HUDEP-2 (cell line): ENCODE results near the gene CD14.
A peak's percentile ranks its signal among the peaks of the same experiment; 100 is the strongest.
"Not testable (repeated sequence)": the region's sequence is repeated elsewhere in the genome, so short reads cannot be mapped to it uniquely, and the experiment has no call there.

Experiments used
- DNase-seq, 76 experiments: peaks; one replicate each; lab custom pipeline; 2025; ENCODE audit not compliant: unreplicated experiment in 76 of 76; lab: John Stamatoyannopoulos, UW

Gene CD14

DNA sequence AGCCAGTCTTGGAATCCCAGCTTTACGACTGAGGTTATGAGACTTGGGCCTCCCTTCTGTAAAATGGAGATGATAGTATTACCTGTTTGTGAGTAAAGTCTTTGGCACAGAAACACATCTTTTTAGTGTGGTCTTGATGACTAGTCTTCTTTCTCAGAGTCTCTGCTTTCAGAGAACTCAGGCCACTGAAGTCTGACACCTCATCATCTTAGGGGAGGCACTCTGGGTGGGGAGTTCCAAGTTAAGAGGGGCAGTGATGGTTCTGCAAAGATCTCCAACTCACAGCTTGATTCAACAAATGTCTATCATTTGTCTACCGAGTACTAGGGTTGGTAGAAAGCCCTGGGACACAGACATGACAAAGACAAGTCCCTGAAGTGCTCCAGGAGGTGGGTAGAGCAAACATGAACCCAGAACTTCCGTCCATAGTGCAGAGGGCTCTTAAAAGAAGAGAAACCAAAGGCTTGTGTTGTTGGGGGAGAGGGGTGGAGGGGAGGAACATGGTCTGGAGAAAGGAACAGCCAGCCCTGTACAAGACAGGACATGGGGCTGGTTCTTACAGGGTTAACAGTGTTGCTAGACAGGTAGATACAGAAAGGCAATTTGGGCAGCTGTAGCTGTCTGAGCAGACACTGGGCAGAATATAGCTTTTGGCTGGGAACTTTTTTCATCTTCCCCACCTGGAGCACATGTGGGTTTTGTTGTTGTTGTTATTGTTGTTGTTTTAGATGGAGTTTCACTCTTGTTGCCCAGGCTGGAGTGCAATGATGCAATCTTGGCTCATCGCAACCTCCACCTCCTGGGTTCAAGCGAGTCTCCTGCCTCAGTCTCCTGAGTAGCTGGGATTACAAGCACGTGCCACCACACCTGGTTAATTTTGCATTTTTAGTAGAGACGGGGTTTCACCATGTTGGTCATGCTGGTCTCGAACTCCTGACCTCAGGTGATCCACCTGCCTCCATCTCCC, 2.6 kb upstream of the CD14 start:
- DNase-seq: no peak

DNA sequence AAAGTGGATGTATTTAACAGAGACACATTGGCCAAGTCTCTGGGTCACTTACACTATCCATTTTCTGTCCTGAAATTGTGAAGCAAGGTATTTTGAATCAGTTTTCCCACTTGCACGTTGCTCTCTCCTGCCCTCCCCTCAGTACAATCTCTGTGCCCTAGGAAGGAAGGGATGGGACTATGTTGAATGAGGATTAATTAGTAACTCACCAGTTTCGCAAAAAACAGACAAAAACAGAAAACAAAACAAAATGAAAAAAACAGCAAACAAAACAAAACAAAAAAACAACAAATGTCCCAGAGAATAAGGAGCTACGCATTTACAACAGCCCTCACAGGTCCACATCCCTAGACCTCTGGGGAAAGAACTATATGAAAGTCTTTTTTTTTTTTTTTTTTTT, 1.1 kb upstream of the CD14 start:
- DNase-seq: no peak

DNA sequence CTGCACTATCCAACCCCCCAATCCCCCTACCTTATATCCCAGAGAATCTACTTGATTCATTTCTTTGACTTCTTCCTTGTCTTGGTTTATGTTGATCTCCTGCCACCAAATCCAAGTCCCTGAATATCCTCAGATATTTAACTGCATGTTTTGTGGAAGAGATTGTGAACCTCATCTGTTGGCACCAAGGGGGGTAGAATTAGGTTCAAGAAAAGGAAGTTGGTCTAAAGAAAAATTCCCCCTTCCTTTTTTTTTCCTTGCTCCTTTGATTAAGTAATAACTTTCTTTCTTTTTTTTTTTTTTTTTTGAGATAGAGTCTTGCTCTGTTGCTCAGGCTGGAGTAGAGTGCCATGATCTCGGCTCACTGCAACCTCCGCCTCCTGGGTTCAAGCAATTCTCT, 526 bp upstream of the CD14 start:
- no peak for DNase-seq

DNA sequence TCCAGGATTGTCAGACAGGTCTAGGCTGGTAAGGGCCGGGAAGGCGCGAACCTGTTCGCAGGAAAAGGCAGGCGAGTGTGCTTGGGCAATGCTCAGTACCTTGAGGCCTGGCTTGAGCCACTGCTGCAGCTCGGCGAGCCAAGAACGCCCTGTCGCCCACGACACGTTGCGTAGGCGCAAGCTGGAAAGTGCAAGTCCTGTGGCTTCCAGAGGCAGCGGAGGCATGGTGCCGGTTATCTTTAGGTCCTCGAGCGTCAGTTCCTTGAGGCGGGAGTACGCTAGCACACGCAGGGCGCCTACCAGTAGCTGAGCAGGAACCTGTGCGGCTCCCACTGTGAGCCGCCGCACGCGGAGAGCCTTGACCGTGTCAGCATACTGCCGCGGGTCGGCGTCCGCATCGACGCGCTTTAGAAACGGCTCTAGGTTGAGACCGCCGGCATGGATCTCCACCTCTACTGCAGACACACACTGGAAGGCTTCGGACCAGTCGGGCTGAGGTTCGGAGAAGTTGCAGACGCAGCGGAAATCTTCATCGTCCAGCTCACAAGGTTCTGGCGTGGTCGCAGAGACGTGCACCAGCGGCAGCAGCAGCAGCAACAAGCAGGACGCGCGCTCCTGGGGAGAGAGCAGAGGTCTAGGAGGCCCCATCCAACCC, 482 bp downstream of the CD14 start:
- DNase-seq: peak in 42 of 76 experiments; percentile 4 to 56 (median 24)

DNA sequence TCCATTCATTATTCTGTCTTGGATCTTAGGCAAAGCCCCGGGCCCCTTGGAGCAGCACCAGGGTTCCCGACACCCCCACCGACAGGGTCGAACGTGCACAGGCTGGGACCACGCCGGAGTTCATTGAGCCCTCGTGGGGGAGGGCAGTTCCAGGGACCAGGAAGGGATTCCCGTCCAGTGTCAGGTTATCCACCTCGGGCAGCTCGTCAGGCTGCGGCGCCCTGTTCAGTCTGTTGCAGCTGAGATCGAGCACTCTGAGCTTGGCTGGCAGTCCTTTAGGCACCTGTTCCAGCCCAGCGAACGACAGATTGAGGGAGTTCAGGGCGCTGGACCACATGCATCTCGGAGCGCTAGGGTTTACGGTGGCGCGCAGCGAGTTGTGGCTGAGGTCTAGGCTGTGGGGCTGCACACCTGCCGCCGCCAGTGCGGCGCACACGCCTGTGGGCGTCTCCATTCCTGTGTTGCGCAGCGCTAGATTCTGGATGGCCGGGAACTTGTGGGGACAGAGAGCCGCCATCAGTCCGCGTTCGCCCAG, 1.1 kb downstream of the CD14 start:
- no peak for DNase-seq

DNA sequence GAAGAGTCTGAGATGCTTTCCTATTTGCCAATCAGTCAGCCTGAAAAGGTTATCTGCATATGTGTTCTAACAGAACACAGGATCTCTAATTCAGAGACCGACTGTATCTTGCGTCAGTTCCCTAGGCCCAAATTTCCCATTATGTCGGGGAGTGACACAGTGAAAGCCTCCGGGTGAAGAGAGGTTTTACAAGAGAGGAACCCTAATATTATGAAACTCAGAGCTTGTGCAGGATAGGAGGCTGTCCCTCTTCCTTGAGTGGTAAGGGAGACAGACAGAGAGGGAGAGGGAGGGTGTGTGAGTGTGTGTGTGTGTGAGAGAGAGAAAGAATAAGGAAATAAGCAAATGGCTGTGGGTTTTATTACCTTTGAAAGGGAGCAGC, 1.9 kb downstream of the CD14 start:
- no peak for DNase-seq

DNA sequence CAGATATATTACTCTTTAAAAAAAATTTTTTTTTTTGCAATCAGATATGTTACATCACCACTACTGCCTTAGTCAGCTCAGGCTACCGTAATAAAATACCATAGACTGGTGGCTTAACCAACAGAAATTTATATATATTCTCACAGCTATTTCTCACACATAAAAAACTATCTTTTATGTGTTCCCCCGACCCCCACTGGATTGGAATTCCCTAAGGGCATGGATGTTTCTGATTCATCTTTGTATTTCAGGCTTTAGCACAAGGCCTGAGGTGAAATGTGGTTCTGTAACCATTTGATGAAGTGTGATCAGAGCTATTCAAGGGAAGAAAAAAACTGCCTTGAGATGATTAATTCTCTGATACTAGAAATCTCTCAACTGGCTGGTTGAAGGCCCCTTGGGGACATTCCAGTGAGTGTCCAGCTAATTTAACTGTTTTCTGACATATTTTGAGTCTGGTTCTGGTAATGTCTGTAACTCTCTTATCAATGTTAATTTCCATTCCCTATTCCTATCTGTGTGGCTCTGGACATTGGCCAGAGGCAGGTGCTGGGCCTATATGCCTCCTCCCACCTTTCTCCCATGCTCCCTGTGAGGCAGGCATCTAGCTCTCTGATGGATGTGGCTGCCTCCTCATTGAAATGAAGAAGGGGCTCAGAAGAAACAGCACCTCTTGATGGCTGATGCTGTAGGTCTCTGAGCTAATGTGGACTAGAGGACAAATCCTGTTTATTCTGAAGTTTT, 2.5 kb downstream of the CD14 start:
- no peak for DNase-seq

DNA sequence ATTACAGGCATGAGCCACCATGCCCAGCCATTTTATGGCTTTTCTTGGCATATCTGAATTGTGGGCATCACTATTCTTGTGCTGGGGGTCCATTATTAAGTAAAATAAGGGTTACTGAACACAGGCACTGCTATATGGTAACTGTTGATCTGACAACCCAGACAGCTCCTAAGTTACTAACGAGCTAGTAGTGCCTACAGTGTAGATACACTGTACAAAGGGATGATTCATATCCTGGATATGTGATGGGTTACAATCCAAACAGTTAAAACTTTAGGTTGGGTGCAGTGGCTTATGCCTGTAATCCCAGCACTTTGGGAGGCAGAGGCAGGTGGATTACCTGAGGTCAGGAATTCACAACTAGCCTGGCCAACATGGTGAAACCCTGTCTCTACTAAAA, 4.3 kb downstream of the CD14 start:
- DNase-seq: no peak

DNA sequence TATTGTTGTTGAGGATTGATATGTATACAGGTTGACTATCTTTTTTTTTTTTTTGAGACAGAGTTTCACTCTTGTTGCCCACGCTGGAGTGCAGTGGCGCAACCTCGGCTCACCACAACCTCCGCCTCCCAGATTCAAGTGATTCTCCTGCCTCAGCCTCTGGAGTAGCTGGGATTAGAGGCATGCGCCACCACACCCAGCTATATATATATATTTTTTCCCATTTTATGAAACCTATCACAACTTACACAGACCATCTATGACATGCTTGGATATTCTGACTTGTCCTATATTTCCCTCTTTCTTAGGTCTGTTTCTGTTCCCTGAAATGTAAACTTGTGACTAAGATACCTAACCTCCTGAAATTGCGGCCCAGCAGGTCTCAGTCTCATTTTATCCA, 5.0 kb downstream of the CD14 start:
- DNase-seq: no peak

DNA sequence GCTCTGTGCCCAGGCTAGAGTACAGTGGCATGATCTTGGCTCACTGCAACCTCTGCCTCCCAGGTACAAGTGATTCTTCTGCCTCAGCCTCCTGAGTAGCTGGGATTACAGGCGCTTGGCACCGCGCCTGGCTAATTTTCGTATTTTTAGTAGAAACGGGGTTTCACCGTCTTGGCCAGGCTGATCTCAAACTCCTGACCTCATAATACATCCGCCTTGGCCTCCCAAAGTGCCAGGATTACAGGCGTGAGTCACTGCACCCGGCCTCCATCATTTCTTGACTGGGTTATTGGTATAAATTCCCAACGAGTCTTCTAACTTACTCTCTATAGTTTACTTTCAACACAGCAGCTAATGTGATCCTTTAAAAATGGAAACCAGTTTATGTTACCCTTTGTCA, 8.1 kb downstream of the CD14 start:
- DNase-seq: not testable (repeated sequence)

DNA sequence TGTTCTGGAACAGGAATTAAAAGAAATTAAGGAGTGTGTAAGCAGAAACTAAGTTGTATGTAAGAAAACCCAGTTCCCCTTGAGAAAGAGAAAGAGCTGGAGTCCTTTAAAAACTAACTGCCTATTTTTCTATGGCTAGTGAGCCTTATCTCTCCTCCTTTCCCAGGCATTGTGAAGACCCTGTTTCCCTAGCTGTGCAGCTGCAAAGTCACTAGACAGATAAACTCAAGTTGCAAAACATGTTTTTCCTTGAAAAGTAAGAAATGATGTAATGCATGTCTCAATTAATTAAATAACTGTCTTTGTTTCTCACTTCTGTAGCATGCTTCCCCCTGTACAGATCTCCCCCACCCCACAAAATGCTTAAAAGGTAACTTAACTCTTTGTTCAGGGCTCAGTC, 9.9 kb downstream of the CD14 start:
- DNase-seq: not testable (repeated sequence)

DNA sequence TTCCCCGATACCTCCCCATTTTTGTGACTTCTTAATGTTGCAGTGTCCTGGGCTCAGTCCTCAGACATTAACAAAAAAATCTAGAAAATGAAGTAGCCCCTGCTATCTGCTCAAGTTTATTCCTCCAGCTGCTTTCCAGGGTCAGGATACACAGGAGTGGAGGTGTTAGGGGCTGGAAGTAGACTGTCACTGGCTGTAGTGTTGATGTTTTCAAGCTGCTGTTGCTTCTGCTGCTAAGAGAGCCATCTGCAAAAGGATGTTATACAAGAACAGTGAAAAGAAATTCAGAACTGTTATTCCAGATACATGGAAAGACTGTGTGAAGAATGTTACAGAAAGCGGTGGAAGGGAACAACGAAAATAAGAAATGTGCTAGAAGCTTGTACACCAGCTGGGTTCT, 10.7 kb downstream of the CD14 start:
- DNase-seq: no peak

DNA sequence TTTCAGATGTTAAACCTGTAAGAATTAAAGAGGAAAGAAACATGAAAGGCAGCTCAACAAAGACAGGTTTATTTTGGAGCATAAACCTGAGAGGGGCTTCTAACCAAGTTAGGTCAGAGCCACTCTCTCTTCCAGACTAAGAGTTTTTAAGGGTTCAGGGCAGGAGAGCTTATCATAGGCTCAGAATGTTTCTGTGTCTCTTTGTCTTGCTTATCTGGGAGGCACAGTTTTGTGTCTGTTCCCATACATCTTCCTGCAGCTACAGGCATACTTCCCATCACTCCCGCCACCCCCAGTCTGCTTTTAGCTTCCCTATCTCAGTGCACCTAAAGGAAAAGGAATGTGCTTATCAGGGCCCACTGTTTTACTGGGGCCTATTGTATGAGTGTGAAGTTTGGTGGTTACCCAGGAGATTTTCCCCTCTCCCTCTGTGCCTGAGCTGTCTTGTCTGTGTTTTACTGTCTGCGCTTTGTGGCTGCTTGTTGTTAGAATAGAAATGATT, 21.9 kb downstream of the CD14 start:
- DNase-seq: peak in 30 of 76 experiments; percentile 2 to 73 (median 22)

DNA sequence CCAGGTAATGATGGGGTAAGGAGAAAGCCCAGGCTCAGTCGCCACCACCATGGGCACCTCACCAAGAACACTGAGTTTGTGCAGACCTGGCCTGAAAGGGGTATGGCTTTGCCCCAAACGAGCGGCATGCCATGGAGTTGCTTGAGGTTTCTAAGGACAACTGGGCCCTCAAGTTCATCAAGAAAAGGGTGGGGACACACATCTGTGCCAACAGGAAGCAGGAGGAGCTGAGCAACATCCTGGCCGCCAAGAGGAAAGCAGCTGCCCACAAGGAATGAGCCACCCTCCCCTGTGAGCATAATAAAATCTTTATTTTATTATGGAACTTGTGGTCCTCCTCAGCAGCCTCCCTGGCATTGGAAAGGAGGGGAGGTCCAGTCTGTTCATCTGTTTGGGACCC, 23.8 kb downstream of the CD14 start:
- DNase-seq: no peak

DNA sequence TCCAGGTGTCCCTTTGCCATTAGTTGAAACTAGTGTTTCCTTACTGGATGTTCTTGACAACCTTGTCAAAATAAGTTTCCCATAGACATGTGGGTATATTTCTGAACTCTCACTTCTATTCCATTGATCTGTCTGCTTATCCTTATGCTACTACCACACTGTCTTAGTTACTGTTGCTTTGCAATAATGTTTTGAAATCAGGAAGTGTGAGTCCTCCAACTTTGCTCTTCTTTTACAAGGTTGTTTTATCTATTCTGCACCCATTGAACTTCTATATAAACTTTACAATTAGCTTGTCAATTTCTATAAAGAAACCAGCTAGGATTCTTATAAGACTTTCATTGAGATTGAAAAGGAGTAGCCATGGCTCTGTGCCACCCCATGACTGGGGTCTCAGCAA, 24.3 kb downstream of the CD14 start:
- DNase-seq: no peak

DNA sequence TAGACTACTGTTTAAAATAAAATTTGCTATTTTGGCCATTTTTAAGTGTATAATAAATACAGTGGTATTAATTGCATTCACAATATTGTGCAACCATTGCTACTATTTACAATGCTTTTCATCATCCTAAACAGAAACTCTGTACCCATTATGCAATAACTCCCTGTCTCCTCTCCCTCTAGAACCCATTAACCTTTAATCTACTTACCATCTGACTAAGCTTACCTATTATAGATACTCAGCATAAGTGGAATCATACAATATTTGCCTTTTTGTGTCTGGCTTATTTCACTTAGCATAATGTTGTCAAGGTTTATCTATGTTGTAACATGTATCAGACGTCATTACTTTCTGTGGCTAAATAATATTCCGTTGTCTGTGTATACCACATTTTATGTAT, 25.9 kb downstream of the CD14 start:
- DNase-seq: no peak

DNA sequence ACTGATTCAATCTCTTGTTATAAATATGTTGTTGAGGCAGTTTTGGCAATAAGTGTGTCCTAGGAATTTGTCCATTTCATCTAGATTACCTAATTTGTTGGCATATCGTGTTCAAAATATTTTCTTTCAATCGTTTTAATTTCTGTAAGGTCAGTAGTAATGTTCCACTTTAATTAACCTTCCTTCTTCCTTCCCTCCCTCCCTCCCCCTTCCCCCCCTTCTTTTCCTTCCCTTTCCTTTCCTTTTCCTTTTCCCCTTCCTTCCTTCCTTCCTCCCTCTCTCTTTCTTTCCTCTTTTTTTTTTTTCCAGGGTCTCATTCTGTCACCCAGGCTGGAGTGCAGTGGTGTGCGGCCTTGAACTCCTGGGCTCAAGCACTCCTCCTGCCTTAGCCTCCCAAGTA, 27.1 kb downstream of the CD14 start:
- no peak for DNase-seq

DNA sequence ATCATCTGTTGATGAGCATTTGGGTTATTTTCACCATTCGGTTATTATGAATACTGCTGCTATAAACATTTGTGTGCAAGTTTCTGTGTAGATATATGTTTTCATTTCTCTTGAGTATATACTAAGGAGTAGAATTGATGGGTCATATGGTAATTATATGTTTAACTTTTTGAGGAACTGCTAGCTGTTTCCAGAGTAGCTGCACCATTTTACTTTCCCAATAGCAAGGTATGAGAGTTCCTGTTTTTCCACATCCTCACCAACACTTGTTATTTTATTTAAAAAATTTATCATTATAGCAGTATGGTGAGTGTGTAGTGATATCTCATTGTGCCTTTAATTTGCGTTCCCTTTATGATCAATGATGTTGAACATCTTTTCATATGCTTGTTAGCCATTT, 29.2 kb downstream of the CD14 start:
- DNase-seq: no peak

DNA sequence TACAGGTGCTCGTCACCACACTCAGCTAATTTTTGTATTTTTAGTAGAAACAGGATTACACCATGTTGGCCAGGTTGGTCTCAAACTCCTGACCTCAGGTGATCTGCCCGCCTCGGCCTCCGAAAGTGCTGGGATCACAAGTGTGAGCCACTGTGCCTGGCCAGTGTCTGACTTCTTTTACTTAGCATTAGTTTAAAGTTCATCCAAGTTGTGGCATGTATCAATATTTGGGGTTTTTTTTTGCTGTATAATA, 29.6 kb downstream of the CD14 start:
- DNase-seq: not testable (repeated sequence)

DNA sequence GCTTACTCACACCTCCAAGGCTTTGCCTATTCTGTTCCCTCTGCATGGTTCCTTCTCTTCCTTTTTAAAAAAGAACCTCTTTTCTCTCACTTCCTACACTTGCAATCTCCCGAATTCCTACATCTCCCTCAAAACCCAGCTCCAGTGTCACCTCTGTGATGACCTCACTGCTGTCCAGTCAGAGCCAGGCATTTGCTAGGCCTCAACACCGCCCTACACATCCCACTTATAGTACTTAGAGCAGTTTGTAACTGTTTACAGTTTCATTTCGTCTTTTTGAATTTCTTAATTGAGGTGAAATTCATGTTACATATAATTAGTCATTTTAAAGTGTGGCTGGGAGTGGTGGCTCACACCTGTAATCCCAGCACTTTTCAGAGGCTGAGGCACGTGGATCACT, 30.8 kb downstream of the CD14 start:
- DNase-seq: no peak

DNA sequence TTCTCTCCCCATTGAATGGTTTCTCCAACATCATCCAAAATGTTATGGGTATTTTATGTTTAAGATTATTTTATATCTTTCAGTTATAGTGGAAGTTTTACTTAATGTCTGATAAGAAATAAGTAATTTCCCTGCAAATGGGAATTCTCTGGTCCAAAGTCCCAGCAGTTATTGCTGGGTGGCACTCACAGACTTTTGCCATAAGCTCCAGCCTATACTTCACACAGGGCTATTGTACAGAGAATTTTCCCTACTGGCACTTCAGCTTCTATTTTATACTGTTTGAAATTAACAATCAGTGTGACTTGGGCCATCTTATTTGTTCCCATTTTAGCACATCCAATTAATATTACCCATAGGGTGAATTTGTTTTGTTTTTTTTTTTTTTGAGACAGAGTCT, 32.9 kb downstream of the CD14 start:
- no peak for DNase-seq
